B cell (primary cell): Measurements from ENCODE around the gene CHD9. TPM values are rescaled to one million over a fixed set of nuclear protein-coding genes. Genes with fewer than 3 reads are reported as not detected.
A peak's percentile ranks its signal among the peaks of the same experiment; 100 is the strongest.

ENCODE experiments used
- ATAC-seq: fragments of 200-7000 bp; cut with Tn5 transposase; one replicate; pipeline ENCODE4 v1.10.0; 2021; ENCODE audit warnings: low read depth, mild to moderate bottlenecking, moderate number of reproducible peaks, moderate library complexity
- CTCF ChIA-PET: fragments of 350-600 bp; sonication (Branson Sonifier 250); formaldehyde crosslinking; loops from one replicate; lab custom pipeline; 2021; ENCODE audit warnings: antibody characterized with exemption, inconsistent platforms; lab: Charles Lee
- POLR2A ChIA-PET: fragments of 350-600 bp; sonication (Branson Sonifier 250); formaldehyde crosslinking; loops from one replicate; lab custom pipeline; 2021; ENCODE audit warnings: antibody characterized with exemption; lab: Charles Lee
- DNase-seq: peaks from one replicate; pipeline ENCODE4 v3.0.0; 2013
- H2AFZ ChIP-seq: 2 replicates; pipeline ENCODE4 v1.6.1; 2012; ENCODE audit warnings: mild to moderate bottlenecking, low read depth, low read length; ENCODE audit not compliant: insufficient read depth, poor library complexity, severe bottlenecking
- H3K27ac ChIP-seq, 2 donors: 1 replicate in 1 of 2; 2 replicates in 1 of 2; pipeline ENCODE4 v1.5.1; 2012 to 2013; ENCODE audit warnings: low read length in 2 of 2, mild to moderate bottlenecking in 2 of 2, moderate library complexity in 1 of 2
- H3K27me3 ChIP-seq, 4 experiments: fragments of 200-600 bp in 1 of 4; sonication (generic) in 1 of 4; replicated peaks in 1 of 4; 1 replicate in 2 of 4; 2 replicates in 2 of 4; pipeline versions ENCODE4 v1.6.1 to v1.7.0; 2013 to 2016; ENCODE audit warnings: low read length in 3 of 4, mild to moderate bottlenecking in 2 of 4, mixed read lengths in 1 of 4, moderate library complexity in 1 of 4; ENCODE audit not compliant: insufficient read depth in 4 of 4, control insufficient read depth in 3 of 4; ENCODE audit errors: control extremely low read depth in 1 of 4
- H3K36me3 ChIP-seq, 2 experiments: replicated peaks in 1 of 2; 1 replicate in 1 of 2; 2 replicates in 1 of 2; pipeline versions ENCODE4 v1.6.1 to v1.7.1; 2013; ENCODE audit warnings: low read length in 1 of 2; ENCODE audit not compliant: insufficient read depth in 2 of 2, control insufficient read depth in 1 of 2; ENCODE audit errors: control extremely low read depth in 1 of 2, extremely low read depth in 1 of 2
- H3K4me1 ChIP-seq, 2 donors: fragments of 200-600 bp in 1 of 2; sonication (generic) in 1 of 2; 1 replicate in 1 of 2; 2 replicates in 1 of 2; pipeline versions ENCODE4 v1.5.1 to v1.6.1; 2013 to 2017; ENCODE audit warnings: low read length in 2 of 2; ENCODE audit not compliant: control insufficient read depth in 2 of 2, insufficient read depth in 2 of 2
- H3K4me2 ChIP-seq: replicated peaks from 2 replicates; pipeline ENCODE3; 2012; ENCODE audit warnings: mild to moderate bottlenecking, low read depth, low read length; ENCODE audit not compliant: poor library complexity, severe bottlenecking
- H3K4me3 ChIP-seq, 5 experiments: fragments of 200-600 bp in 1 of 5; sonication (generic) in 1 of 5; 1 replicate in 3 of 5; 2 replicates in 2 of 5; pipeline versions ENCODE4 v1.5.1 to v1.7.0; 2011 to 2016; ENCODE audit warnings: low read length in 4 of 5, mild to moderate bottlenecking in 4 of 5, low read depth in 2 of 5, control low read depth in 1 of 5, moderate library complexity in 1 of 5; ENCODE audit not compliant: insufficient read depth in 1 of 5; ENCODE audit errors: control extremely low read depth in 1 of 5, extremely low read depth in 1 of 5
- H3K79me2 ChIP-seq: fragments of 200-600 bp; sonication (generic); one replicate; pipeline ENCODE4 v1.6.0; 2016; ENCODE audit warnings: low read length; ENCODE audit not compliant: control insufficient read depth, insufficient read depth
- H3K9ac ChIP-seq: fragments of 200-600 bp; sonication (generic); 2 replicates; pipeline ENCODE4 v1.6.1; 2017; ENCODE audit warnings: mild to moderate bottlenecking, low read length, moderate library complexity
- H3K9me3 ChIP-seq, 3 donors: one replicate each; pipeline versions ENCODE4 v1.6.1 to v1.7.1; 2013; ENCODE audit warnings: low read length in 2 of 3; ENCODE audit not compliant: control insufficient read depth in 2 of 3, insufficient read depth in 1 of 3; ENCODE audit errors: control extremely low read depth in 1 of 3
- H4K20me1 ChIP-seq: 2 replicates; pipeline ENCODE4 v1.6.0; 2012; ENCODE audit warnings: mild to moderate bottlenecking, low read length; ENCODE audit not compliant: insufficient read depth, control insufficient read depth, poor library complexity, severe bottlenecking
- H3K27ac Mint-ChIP-seq: one replicate; pipeline ENCODE4 v1.8.0; 2021; ENCODE audit warnings: mixed read lengths
- H3K27me3 Mint-ChIP-seq: one replicate; pipeline ENCODE4 v1.8.0; 2021; ENCODE audit warnings: mixed read lengths
- H3K4me1 Mint-ChIP-seq: one replicate; pipeline ENCODE4 v1.8.0; 2021; ENCODE audit warnings: mixed read lengths
- H3K4me3 Mint-ChIP-seq: one replicate; pipeline ENCODE4 v1.8.0; 2021; ENCODE audit warnings: mixed read lengths
- H3K9me3 Mint-ChIP-seq: one replicate; pipeline ENCODE4 v1.8.0; 2022; ENCODE audit warnings: mixed read lengths; ENCODE audit not compliant: insufficient read depth
- CTCF ChIP-seq: fragments of 200-600 bp; IDR thresholded peaks from one replicate; pipeline ENCODE4 v1.8.0; 2022; ENCODE audit warnings: antibody characterized with exemption, mild to moderate bottlenecking
- EZH2 ChIP-seq: IDR thresholded peaks from 2 replicates; pipeline ENCODE4 v1.6.1; 2012; ENCODE audit warnings: borderline replicate concordance, low read depth, mild to moderate bottlenecking, moderate library complexity, low read length; ENCODE audit not compliant: insufficient read depth, poor library complexity, severe bottlenecking
- WGBS: methylation state at CpG from one replicate; pipeline ENCODE4 v1.1.5; 2013; ENCODE audit warnings: missing lambda C conversion rate; ENCODE audit not compliant: insufficient coverage; 5-methylcytosine and 5-hydroxymethylcytosine counted together
- intact Hi-C: fragments of 100-400 bp; cut with micrococcal nuclease; formaldehyde crosslinking; loops from one replicate; pipeline ENCODE4 v1.10.0; 2022
- polyA plus RNA-seq: library from polyadenylated mRNA; depleted of rRNA; stranded (reverse); fragments of >200 nt; gene quantifications from 2 replicates; pipeline ENCODE4 v1.2.3, GENCODE V29; 2012
- total RNA-seq, 2 donors: library from RNA; stranded (reverse); fragments of 120-200 nt in 1 of 2; gene quantifications; 1 replicate in 1 of 2; 2 replicates in 1 of 2; pipeline versions ENCODE4 v1.2.3 to v1.2.4, GENCODE V29; 2013 to 2022

The CHD9 gene
- total and polyA plus RNA-seq, 2 donors (not counting 1 experiment from before 2014, with no cell fraction given) = 12.2 to 102 TPM

- peaks cover 74% of the 10 kb centered on the region for H3K79me2 ChIP-seq
- H3K4me3 ChIP-seq = peak overlapping the region in 3 of 5 experiments; percentile 22 to 85 (median 31)
- peak overlapping the region; percentile 29 for H2AFZ ChIP-seq
- peak overlapping the region; percentile 77 for H3K4me3 Mint-ChIP-seq
- H4K20me1 ChIP-seq = no peaks in the 10 kb centered on the region
- WGBS = no CpG with 5 or more reads among the region's 5 CpGs
- no peaks in the 10 kb centered on the region for H3K9me3 ChIP-seq
- POLR2A ChIA-PET = no interaction called here
- peak overlapping the region; percentile 21 for H3K9ac ChIP-seq
- H3K4me1 Mint-ChIP-seq = peaks cover 35% of the 10 kb centered on the region
- ATAC-seq (no peak), DNase-seq (no peak)
- H3K4me2 ChIP-seq = peak overlapping the region; percentile 75
- intact Hi-C loops = loop anchor here (5.0 kb wide), 2 partner anchors 42 to 232 kb away; no protein-coding TSS in a partner anchor
- no peaks in the 10 kb centered on the region for H3K9me3 Mint-ChIP-seq
- H3K36me3 ChIP-seq = no peaks in the 10 kb centered on the region
- TF ChIP-seq CTCF (no peak), EZH2 (no peak)
- peak overlapping the region; percentile 8 for H3K27ac Mint-ChIP-seq
- peak overlapping the region in 1 of 2 donors; percentile 42 for H3K27ac ChIP-seq
- H3K27me3 ChIP-seq = no peaks in the 10 kb centered on the region
- CTCF ChIA-PET = interaction anchor here (0.7 to 2.5 kb wide), 3 partner anchors 56 to 153 kb away, joined by 6 to 40 read pairs (median 8); partner anchors contain the start of gene CHD9
- H3K4me1 ChIP-seq = peaks cover 22 to 35% of the 10 kb centered on the region in 2 donors
- no peaks in the 10 kb centered on the region for H3K27me3 Mint-ChIP-seq
Measured at GRCh38 chr16:53209429-53209828, 154.6 kb downstream of the CHD9 start.

GRCh38 chr16:53209877-53210276 lies 155.1 kb downstream of the CHD9 start:
- ATAC-seq (no peak), DNase-seq (no peak)
- Histone ChIP-seq H4K20me1 (no peaks in the 10 kb centered on the region), H3K79me2 (peaks cover 75% of the 10 kb centered on the region), H3K9ac (peak overlapping the region; percentile 21), H3K4me3 (peak overlapping the region in 3 of 5 experiments; percentile 22 to 85 (median 31)), H3K27me3 (no peaks in the 10 kb centered on the region), H2AFZ (peak overlapping the region; percentile 29), H3K9me3 (no peaks in the 10 kb centered on the region), H3K36me3 (no peaks in the 10 kb centered on the region), H3K4me1 (peaks cover 22 to 35% of the 10 kb centered on the region in 2 donors), H3K27ac (peak overlapping the region in 1 of 2 donors; percentile 42), H3K4me2 (peak overlapping the region; percentile 75)
- Mint-ChIP-seq H3K9me3 (no peaks in the 10 kb centered on the region), H3K27ac (no peak overlapping the region), H3K4me1 (peaks cover 35% of the 10 kb centered on the region), H3K4me3 (peak overlapping the region; percentile 77), H3K27me3 (no peaks in the 10 kb centered on the region)
- ChIA-PET POLR2A (no interaction called here), CTCF (interaction anchor here (0.7 kb wide), 1 partner anchor 55 kb away, joined by 6 read pairs; no protein-coding TSS in a partner anchor)
- no CpG with 5 or more reads among the region's 2 CpGs for WGBS
- intact Hi-C loops = loop anchor here (5.0 to 10.0 kb wide), 3 partner anchors 43 to 233 kb away; partner anchors contain the start of gene RBL2
- no peak for TF ChIP-seq EZH2
- TF ChIP-seq CTCF = no peak
